Measurements from ENCODE around the gene AP5S1.

- TF ChIP-seq EZH2 (IDR thresholded peaks at IDR 0.05; ENCODE audit: insufficient read depth, poor library complexity, severe bottlenecking) (no peak), EZH2phosphoT487 (IDR thresholded peaks at IDR 0.05; ENCODE audit: insufficient read depth, low read depth) (no peak)
These were observed 26.5 kb downstream of the AP5S1 start, which contains the start of gene MAVS for GRCh38 chr20:3846740-3847428.
